ENCODE measurements around the gene CCDC63.

CCDC63 gene

DNA sequence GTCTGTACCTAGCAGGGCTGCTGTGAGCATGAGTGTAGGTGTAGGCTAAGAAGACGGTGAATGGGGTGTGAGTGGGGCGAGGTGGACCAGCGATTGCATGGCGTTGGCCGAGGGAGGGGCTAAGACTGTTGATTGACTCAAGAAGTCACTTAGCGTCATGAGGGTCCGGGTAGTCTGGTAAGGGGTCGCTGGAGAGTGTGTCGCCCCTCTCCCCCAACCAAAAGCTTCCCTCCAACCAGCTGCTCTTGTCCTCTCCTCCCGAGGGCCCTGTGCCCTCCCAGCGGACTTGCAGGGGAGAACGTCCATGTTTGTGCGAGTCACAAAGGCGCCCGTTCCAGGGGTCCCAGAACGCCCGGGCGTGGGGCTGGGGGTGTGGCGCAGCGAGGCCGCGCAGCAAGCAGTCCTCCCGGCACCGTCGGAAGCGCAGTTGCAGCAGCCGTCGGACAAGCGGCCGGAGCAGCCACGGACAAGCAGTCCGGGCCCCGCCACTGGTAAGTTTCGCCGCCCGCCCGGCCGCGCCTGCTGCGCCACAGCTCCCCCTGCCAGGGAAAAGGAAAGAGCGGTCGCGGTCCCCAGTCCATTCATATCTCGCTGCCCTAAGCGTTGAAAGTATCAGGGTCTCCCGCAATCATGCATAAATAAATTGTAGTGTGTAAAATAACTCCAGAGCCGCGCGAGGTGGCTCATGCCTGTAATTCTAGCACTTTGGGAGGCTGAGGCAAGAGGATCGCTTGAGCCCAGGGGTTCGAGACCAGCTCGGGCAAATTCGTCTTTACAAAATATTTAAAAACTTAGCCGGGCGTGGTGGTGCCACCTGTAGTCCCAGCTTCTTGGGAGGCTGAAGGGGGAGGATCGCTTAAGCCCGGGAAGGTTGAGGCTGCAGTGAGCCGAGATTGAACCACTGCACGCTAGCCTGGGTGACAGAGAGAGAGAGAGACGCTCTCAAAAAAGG lies at the start of gene CCDC63:
Gene CCDC63, plus strand, starts transcription at position 373 of the 952 bp plus-strand sequence. CDS start 5,968 bp downstream, outside the sequence.
- no peak for DNase-seq (ENCODE audit: low spot score)

DNA sequence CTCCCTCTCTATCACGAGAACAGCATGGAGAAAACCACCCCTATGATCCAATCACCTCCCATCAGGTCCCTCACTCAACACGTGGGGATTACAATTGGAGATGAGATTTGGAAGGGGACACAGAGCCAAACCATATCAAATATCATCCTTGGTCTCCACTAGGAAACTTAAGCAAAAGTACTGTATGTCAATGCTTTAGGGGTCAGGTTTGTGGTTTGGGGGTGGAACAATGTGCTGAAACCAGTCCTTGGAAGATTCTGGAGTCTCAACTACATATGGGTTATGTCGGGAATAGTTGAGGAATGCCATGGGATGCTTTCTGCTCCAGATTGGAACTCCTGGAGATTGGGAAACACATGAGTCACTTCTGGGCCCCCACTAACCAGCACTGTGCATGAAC lies 48.3 kb upstream of the CCDC63 start:
- no peak for DNase-seq (ENCODE audit: low spot score)

DNA sequence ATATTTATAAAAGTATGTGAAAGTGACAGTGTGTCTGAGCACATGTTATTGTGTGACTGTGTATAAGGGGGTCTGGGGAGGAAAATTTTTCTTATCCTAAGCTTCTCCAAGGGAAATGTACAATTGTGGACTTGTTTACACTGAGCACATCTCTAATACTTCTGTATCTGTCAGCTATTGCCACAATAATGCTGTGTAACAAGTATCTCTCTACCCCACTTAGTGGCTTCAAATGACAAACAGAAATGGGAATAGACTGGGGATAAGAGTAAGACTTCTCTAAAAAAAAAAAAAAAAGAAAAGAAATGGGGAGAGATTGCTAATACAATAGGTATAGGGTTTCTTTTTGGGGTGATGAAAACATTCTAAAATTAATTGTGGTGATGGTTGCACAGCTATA lies 44.3 kb upstream of the CCDC63 start:
- no peak for DNase-seq (ENCODE audit: low spot score)

DNA sequence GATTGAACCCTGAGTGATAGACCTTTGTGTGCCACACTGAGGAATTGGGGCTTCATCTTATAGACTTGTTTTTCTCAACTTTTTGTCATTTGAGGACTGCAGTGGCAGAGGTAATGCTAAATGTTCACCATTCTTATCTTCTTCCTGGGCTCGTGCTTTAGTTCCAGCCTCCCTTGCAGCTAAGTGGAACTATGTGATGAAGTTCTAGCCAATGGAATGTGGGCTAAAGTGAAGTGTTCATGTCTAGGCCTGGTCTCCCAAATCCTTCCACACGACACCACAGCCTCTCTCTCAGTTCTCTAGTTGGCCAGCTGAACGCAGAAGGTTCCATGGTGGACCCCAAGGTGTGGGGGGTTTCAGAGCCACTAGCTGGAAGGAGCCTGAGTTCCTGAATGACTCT lies 42.4 kb upstream of the CCDC63 start:
- no peak for DNase-seq (ENCODE audit: low spot score)

DNA sequence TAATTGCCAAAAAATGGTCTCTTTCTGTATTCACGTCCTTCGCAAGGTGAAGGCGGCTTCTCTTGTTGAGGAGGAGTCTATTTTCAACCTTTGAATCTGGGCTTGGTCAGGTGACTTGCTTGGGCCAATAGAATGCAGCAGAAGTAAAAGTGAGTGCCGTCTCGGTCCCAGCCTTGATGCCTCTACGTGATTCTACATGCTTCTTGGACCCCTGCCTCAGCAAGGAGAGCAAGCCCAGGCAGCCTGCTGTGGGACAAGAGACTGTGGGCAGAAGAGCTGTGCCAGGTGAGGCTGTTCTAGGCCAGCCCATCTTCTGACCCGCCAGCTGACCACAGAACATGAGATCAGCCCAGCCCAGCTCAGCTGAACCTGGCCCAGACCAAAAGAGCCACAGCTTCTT lies 39.1 kb upstream of the CCDC63 start:
- no peak for DNase-seq (ENCODE audit: low spot score)

DNA sequence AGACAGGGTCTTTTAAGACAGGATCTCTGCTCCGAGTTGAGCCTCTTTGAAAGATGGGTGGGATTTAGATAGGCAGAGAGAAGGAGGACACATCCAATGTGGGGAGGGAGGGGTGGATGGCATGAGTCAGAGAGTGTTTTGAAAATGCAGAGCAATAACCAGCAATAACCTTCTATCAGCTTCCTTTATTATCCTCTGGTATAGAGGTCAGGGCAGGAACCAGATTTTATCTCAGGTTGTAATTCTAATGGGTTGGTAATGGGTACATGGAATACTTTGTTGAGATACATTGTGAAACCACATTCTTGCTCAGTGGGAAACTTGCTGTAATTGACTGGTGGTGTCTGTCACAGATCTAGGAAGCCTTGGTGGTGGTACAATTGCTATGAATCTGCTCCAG lies 37.6 kb upstream of the CCDC63 start:
- DNase-seq (ENCODE audit: low spot score), result peak; percentile 25

DNA sequence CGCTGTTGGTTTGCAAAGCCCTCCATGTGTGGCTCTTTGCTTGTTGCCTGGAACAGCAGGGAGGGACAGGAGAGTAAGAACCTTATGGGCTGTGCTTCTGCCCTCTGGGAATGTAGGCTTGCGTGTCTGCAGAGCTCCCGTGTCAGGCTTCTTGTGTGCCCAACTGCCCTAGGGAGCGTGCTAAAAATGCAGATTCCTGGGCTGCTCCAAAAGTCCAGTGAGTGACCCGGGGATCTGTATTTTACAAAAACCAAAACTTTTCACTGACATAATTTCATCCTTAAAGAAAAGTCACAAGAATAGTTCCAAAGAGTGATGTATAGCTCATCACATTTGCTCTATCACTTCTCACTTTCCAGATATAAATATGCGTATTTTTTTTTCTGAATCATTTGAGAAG lies 34.8 kb upstream of the CCDC63 start:
- DNase-seq (ENCODE audit: low spot score), result no peak

DNA sequence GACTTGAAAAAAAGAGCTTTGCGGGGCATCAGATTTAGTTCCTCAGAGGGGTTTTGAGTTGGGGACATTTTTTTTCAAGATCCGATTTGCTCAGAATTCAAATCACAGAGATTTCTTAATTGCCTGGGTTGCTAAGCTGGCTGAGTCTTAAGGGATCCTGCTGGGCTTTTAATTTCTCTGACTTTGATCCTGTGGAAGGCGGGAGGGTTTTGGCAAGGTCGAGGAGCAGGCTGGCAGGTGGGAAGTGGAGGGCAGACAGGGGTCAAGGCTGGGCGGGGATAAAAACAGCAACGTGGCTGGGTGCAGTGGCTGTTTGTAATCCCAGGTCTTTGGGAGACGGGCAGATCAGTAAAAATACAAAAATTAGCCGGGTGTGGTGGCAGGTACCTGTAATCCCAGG lies 33.5 kb upstream of the CCDC63 start:
- no peak for DNase-seq (ENCODE audit: low spot score)

DNA sequence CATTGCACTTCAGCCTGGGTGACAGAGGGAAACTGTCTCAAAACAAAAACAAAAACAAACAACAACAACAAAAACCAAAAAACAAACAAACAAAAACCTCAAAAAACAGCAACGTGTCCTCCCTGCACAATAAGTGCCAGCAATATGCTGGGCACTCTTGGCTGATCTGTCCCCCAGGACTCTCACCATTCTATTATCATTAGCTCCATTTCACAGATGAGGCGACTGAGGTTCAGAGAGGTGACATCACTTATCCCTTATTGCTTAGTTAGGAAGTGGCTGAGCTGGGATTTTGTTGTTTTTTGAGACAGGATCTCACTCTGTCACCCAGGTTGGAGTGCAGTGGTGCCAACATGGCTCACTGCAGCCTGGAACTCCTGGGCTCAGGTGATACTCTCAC lies 33.0 kb upstream of the CCDC63 start:
- DNase-seq (ENCODE audit: low spot score), result no peak

DNA sequence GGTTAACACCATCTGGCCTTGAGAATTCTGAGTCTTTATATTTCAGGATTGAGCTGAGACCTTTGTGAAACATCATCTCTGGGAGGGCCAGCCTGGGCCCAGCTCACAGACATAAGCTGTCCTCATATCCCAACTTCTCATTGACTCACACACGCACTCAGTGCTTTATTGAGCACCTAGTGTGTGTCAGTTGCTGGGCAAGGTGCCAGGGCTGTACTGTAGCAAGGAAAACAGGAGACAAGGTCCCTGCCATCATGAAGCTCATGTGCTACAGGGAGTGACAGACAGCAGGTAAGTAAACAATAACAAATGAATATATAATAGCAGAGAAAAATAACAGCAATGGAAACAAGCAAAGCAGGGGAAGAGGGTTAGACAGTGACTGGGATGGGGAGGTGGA lies 30.5 kb upstream of the CCDC63 start:
- no peak for DNase-seq (ENCODE audit: low spot score)

DNA sequence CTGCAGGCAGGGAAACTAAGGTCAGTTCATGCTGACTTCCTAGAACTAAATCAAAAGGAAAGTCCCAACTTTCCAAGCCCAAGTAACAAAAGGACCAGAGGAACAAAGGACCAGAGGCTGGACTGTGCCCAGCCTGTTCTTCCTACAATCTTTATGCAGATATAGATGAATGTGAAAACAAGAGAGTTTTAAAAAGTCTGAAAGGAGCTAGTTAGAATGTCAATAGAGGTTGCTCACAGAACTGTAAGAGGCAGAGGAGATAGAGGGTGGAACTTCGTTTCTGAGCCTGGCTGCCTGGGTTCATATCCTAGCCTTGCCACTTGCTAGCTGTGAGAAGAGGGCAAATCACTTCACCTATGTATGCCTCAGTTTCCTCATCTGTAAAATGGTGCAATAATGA lies 30.0 kb upstream of the CCDC63 start:
- no peak for DNase-seq (ENCODE audit: low spot score)

DNA sequence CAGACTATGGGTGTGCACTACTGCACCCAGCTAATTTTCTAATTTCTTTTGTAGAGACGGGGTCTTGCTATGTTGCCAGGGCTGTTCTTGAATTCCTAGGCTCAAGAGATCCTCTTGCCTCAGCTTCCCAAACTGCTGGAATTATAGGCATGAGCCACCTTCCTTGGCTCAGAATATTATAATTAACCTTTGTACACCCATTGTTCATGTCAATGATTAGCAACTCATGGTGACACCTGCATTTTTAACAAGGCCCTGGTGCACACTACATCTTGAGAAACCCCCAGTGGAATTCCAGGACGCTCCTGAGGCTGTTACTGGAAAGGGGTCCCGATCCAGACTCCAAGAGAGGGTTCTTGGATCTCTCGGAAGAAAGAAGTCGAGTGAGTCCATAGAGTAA lies 28.3 kb upstream of the CCDC63 start:
- no peak for DNase-seq (ENCODE audit: low spot score)

DNA sequence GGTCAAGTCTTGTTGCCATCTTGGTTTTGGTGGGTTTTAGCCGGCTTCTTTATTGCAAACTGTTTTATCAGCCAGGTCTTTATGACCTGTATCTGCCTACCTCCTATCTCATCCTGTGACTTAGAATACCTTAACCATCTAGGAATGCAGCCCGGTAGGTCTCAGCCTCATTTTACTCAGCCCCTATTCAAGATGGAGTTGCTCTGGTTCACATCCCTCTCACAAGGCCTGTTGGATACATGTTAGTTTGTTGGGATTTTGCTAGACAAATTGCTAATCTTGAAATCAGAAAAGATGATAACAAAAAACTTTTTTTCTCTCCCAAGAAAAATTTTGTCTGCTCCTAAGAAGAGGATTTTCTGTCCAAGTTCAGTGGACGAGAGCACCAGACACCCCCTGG lies 27.6 kb upstream of the CCDC63 start:
- DNase-seq (ENCODE audit: low spot score), result no peak

DNA sequence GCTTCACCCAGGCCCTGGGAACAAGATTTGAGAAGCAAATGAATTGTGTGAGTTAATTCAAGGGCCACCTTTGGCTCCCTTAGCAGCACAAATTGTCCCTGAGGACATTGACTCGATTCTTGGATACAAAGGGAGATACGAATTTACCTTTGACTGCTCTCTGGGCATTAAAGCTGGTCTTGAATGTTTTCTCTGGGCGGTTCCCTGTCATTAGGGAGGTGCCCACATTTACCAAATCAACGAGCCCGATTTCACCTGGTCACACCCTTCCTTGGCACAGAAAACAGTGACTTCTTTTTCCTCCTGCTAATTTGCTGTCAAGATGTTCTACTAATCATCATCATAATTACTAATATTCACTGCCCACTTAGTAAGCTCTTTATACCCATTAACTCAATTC lies 27.1 kb upstream of the CCDC63 start:
- DNase-seq (ENCODE audit: low spot score), result no peak

DNA sequence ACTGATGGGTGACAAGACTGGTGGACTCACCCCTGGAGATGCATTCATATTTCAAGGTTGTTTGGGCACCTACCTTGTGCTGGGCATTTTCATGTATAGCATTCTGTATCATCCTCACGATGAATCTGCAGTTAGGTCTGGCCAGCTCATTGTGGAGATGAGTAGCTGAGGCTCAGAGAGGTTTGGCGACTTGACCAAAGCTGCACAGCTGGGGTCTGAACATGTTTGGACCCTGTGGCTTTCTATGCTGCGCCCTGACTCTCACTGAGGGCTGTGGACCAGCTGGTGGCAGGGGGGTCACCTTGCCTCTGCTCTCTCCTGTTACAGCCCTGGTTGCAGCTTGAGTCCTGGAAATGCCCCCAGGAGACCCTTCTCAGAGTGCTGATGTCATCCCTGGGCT lies 24.9 kb upstream of the CCDC63 start:
- no peak for DNase-seq (ENCODE audit: low spot score)

DNA sequence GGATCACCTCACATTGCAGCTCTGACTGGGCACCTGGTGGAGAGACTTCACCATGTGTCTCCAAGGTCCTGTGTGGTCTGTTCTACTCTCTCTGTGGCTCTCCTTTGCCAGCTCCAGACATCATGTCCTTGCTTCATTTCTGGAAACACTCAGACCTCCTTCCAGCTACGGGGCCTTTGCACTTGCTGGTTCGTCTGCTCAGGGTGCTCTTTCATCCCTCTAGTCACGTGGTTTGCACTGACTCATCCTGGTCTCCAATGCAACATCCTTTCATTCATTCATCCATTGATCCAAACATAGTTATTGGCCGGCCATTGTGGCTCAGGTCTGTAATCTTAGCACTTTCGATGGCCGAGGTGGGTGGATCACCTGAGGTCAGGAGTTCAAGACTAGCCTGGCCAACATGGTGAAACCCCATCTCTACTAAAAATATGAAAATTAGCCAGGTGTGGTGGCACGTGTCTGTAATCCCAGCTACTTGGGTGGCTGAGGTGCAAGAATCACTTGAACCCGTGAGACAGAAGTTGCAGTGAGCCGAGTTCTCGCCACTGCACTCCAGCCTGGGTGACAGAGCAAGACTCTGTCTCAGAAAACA lies 23.9 kb upstream of the CCDC63 start:
- no peak for DNase-seq (ENCODE audit: low spot score)

DNA sequence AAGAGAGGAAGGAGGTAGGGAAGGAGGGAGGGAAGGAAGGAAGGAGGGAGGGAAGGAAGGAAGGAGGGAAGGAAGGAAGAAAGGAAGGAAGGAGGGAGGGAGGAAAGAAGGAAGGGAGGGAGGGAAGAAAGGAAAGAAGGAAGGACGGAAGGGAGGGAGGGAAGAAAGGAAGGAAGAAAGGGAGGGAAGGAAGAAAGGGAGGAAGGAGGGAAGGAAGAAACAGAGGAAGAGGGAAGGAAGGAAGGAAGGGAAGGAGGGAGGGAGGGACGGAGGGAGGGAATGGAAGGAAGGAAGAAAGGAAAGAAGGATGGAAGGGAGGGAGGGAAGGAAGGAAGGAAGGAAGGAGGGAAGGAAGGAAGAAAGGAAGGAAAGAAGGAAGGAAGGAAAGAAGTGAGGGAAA lies 22.4 kb upstream of the CCDC63 start:
- DNase-seq (ENCODE audit: low spot score), result no peak

DNA sequence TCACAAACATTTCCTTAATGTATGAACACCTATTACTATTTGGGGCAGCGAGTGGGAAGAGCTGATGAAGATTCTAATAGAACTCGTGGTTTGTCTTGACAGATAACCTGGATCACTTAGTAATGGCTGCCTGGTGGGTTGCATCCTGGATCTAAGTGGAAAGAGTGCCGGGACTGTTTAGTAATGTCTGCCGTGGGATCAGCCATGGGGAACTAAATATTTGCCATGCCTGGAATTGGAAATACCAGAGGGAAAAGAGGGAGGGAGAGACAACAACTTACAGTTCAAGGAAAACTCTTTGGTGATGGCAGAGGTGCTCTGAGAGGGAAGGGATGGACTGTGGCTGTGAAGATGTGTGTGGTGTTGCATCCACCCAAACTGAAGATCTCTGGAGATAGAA lies 21.3 kb upstream of the CCDC63 start:
- no peak for DNase-seq (ENCODE audit: low spot score)

DNA sequence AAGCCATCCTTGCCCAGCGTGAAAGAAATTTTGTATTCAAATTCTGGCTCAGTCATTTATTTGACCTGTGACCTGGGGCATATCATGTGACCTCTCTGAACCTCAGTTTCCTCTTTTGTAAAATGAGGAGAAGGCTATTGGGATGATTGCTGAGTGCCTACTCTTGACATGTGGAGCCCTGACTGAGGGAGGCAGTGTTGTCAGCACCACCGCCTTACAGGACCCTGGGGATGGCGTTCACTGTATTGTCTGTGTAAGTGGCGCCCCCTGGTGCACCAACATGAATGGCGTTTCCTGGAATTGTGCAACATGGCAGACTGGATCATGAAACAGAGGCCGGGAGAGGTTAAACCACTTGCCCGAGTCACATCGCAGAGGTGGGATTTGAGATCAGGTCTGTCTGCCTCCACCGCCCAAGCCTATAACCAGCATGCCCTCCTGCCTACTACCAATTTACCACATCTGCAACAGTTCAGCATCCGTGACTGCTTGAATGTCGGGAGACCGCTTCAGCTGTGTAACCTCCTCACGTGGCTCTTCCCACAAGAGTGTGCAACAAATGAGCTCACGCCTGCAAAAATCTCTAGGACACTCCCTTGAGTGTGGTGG lies 20.1 kb upstream of the CCDC63 start:
- DNase-seq (ENCODE audit: low spot score), result peak; percentile 82

DNA sequence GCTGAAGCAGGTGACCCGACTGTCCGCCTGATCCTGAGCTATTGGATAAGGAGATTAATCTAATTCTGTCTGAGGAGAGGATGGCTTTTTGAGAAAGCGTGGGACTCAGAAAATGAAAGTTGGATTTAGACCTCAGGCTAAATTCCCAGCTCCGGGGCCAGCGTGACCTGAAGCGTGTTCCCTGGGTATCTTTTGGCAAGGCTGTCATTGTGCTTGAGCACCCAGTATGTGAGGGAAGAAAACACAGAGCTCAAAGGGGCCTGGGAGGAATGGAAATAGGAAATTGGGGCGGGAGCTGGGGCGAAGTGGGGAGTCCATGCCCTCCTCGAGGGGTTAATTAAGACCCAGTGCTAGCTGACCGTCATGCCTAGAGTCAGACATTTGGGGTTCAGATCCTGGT lies 17.5 kb upstream of the CCDC63 start:
- no peak for DNase-seq (ENCODE audit: low spot score)

DNA sequence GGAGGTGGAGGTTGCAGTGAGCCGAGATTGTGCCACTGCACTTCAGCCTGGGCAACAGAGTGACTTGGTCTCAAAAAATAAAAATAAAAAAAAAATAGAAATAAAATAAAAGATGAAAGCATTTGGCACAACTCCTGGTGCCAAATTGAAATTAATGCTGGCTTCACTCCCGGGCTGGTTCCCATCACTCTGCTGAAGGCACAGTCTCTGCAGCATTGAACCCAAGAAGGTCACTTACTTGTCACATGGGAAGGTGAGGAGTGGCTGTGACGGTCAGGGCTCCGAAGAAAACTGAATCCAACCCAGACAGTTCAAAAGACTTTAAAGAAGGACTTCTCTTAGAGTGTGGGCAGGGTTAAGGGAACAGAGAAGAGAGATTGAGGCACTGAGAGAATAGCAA lies 10.5 kb upstream of the CCDC63 start:
- no peak for DNase-seq (ENCODE audit: low spot score)

DNA sequence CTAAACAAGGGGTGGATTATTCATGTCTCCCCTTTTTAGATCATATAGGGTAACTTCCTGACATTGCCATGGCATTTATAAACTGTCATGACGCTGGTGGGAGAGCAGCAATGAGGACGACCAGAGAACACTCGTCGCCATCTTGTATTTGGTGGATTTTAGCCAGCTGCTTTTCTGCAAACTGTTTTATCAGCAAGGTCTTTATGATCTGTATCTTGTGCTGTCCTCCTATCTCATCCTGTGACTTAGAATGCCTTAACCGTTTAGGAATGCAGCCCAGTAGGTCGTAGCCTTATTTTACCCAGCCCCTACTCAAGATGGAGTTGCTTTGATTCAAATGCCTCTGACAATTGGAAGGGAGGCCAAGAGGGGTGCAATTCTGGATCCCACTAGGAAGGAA lies 5.8 kb upstream of the CCDC63 start:
- no peak for DNase-seq (ENCODE audit: low spot score)

DNA sequence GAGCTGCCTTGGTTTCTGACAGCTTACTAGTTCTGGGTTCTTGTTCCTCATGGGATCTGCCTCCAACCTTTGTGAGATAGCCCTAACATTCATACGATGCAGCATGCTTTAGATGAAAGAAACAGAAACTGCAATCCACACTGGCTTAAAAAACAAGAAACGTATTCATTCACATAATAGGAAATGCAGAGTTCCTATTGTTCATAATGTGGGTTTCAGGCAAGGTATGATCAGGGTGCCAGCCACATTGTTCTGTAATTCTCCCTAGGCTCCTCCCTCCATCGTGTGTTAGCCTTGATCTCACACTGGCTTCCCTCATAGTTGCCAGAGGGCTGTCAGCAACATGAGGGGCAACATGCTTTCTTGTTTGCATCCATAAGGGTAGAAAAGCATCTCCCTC lies 2.7 kb upstream of the CCDC63 start:
- DNase-seq (ENCODE audit: low spot score), result no peak
